Measurements from ENCODE around the gene REPS1. TPM values are rescaled to one million over a fixed set of nuclear protein-coding genes. Genes with fewer than 3 reads are reported as not detected.

Gene REPS1
- total RNA-seq, 1 experiment from 2014 or later, result 74.4 TPM

DNA sequence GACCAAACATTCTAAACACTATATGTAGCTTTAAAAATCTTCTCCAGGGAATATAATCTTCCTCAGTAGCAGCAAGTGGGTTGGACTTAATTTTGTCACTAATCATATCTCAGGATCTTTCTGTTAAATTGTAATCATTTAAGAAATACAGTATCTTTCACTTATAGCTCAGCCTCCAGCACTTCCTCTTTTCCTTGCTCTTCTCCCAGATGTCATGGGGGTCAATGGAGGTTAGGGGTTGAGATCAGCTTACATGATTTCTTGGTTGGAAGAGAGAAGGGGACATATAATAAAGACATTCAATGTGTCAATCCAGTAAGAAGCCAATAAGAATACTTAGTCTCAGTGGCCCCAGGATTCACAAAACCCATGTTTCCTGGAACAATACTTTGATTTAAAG, 15.7 kb upstream of the REPS1 start:
- H3T11ph ChIP-seq (ENCODE audit: low read length), result no peak overlapping the region
- H3K27me3 ChIP-seq (ENCODE audit: insufficient read depth, low read length), result no peaks in the 10 kb centered on the region
- H3K79me1 ChIP-seq (ENCODE audit: insufficient read depth, low read depth, low read length, poor library complexity, severe bottlenecking), result no peaks in the 10 kb centered on the region
- no peaks in the 10 kb centered on the region for H3K79me2 ChIP-seq (ENCODE audit: insufficient read depth, low read length)
- Mint-ChIP-seq H3K4me3 (no peak overlapping the region), H3K36me3 (ENCODE audit: insufficient read depth in 1 of 3, low read depth in 3 of 3) (no peaks in the 10 kb centered on the region; a peak in 1 of 7 replicates), H3K27me3 (ENCODE audit: low read depth) (no peaks in the 10 kb centered on the region), H3K27ac (no peak overlapping the region), H3K9me3 (no peaks in the 10 kb centered on the region), H3K4me1 (no peaks in the 10 kb centered on the region)
- H3K18ac ChIP-seq (ENCODE audit: insufficient read length, low read depth, low read length), result no peak overlapping the region
- no peak overlapping the region for H2BK12ac ChIP-seq (ENCODE audit: insufficient read length, low read depth, low read length)
- H2BK20ac ChIP-seq (ENCODE audit: low read depth, low read length, poor library complexity, severe bottlenecking), result no peak overlapping the region
- no peak overlapping the region for H3K4me2 ChIP-seq (ENCODE audit: insufficient read depth, insufficient read length, low read length)
- H2AFZ ChIP-seq (ENCODE audit: low read length), result no peak overlapping the region
- no peak overlapping the region for H4K5ac ChIP-seq (ENCODE audit: insufficient read length, low read depth, low read length)
- H2BK120ac ChIP-seq (ENCODE audit: low read depth, low read length, poor library complexity, severe bottlenecking), result no peak overlapping the region
- no peak overlapping the region for H2BK15ac ChIP-seq (ENCODE audit: low read depth, low read length)
- no peak for TF ChIP-seq CTCF (conservative IDR thresholded peaks at IDR 0.05)
- no peak overlapping the region for H3K4ac ChIP-seq (ENCODE audit: low read depth, low read length)
- no peaks in the 10 kb centered on the region for H4K20me1 ChIP-seq (ENCODE audit: control insufficient read depth, insufficient read depth, insufficient read length)
- H3K56ac ChIP-seq (ENCODE audit: insufficient read length, low read depth, low read length), result no peak overlapping the region
- H3K14ac ChIP-seq (ENCODE audit: insufficient read depth, low read length), result no peak overlapping the region
- no peak overlapping the region for H3K23ac ChIP-seq (ENCODE audit: insufficient read length, low read depth, low read length)
- no peak overlapping the region for H3K27ac ChIP-seq (ENCODE audit: insufficient read length, low read depth, low read length)
- no peaks in the 10 kb centered on the region for H3K23me2 ChIP-seq (ENCODE audit: insufficient read length, low read depth, low read length, poor library complexity, severe bottlenecking)
- H3K9me3 ChIP-seq (ENCODE audit: control insufficient read depth, low read depth, low read length), result no peaks in the 10 kb centered on the region
- no peak overlapping the region for H4K8ac ChIP-seq (replicated peaks; ENCODE audit: insufficient read length, low read depth, low read length)
- H4K91ac ChIP-seq (ENCODE audit: insufficient read length, low read depth, low read length), result no peak overlapping the region
- no peak overlapping the region for H2BK5ac ChIP-seq (ENCODE audit: insufficient read length, low read length)
- no peak overlapping the region for H3K9ac ChIP-seq (ENCODE audit: extremely low read depth, insufficient read length, low read length)
- H3K4me1 ChIP-seq (ENCODE audit: insufficient read depth, low read length), result no peaks in the 10 kb centered on the region; the same call in 1 of the 2 replicates
- no peak overlapping the region for H2AK5ac ChIP-seq (ENCODE audit: insufficient read length, low read length)
- DNase-seq, result no peak
